Endodermal cell (in vitro differentiated cells): ENCODE results near the gene CYTH2. TPM values are rescaled to one million over a fixed set of nuclear protein-coding genes. Genes with fewer than 3 reads are reported as not detected.

ENCODE experiments used
- DNase-seq: peaks from one replicate; pipeline ENCODE4 v3.0.0-alpha.2; 2017
- H3K27ac ChIP-seq: 2 replicates; pipeline ENCODE4 v1.5.1; 2013; ENCODE audit warnings: mild to moderate bottlenecking, low read depth, low read length, moderate library complexity
- H3K27me3 ChIP-seq: 2 replicates; pipeline ENCODE4 v1.6.1; 2013; ENCODE audit warnings: mild to moderate bottlenecking, low read length, moderate library complexity; ENCODE audit not compliant: insufficient read depth, control insufficient read depth, poor library complexity, severe bottlenecking
- H3K36me3 ChIP-seq: 2 replicates; pipeline ENCODE4 v1.7.0; 2013; ENCODE audit warnings: mild to moderate bottlenecking, low read length, moderate library complexity; ENCODE audit not compliant: control insufficient read depth, insufficient read depth
- H3K4me1 ChIP-seq: one replicate; pipeline ENCODE4 v1.7.0; 2013; ENCODE audit warnings: low read length; ENCODE audit not compliant: control insufficient read depth, insufficient read depth
- H3K4me3 ChIP-seq: 2 replicates; pipeline ENCODE4 v1.5.1; 2013; ENCODE audit warnings: mild to moderate bottlenecking, low read length, moderate library complexity
- H3K9ac ChIP-seq: 2 replicates; pipeline ENCODE4 v1.6.1; 2013; ENCODE audit warnings: mild to moderate bottlenecking, low read length, moderate library complexity; ENCODE audit not compliant: poor library complexity, severe bottlenecking; ENCODE audit errors: extremely low read depth
- H3K9me3 ChIP-seq: 2 replicates; pipeline ENCODE4 v1.6.1; 2013; ENCODE audit warnings: mild to moderate bottlenecking, low read length, moderate library complexity; ENCODE audit not compliant: control insufficient read depth
- H3K27ac Mint-ChIP-seq: 2 replicates; pipeline ENCODE4 v1.8.0; 2020; ENCODE audit warnings: mixed read lengths
- H3K27me3 Mint-ChIP-seq: 2 replicates; pipeline ENCODE4 v1.8.0; 2021; ENCODE audit warnings: mild to moderate bottlenecking, mixed read lengths; ENCODE audit not compliant: insufficient read depth
- H3K36me3 Mint-ChIP-seq: 2 replicates; pipeline ENCODE4 v1.8.0; 2020; ENCODE audit warnings: low read depth, mixed read lengths
- H3K4me1 Mint-ChIP-seq: 2 replicates; pipeline ENCODE4 v1.8.0; 2020; ENCODE audit warnings: mixed read lengths
- H3K4me3 Mint-ChIP-seq: 2 replicates; pipeline ENCODE4 v1.8.0; 2020; ENCODE audit warnings: mild to moderate bottlenecking, moderate library complexity, mixed read lengths
- H3K9me3 Mint-ChIP-seq: 2 replicates; pipeline ENCODE4 v1.8.0; 2020; ENCODE audit warnings: mild to moderate bottlenecking, mixed read lengths
- CTCF ChIP-seq: fragments of 200-600 bp; sonication (generic); conservative IDR thresholded peaks from 2 replicates; pipeline ENCODE4 v1.5.0; 2021; ENCODE audit warnings: antibody characterized with exemption, mild to moderate bottlenecking
- WGBS, 2 experiments: methylation state at CpG; one replicate each; pipeline versions ENCODE4 v1.1.5 to v1.1.7; 2013; ENCODE audit warnings: missing lambda C conversion rate in 2 of 2, mixed read lengths in 1 of 2; ENCODE audit not compliant: insufficient coverage in 1 of 2, insufficient read length in 1 of 2; 5-methylcytosine and 5-hydroxymethylcytosine counted together
- total RNA-seq, 2 donors: library from RNA; stranded (reverse); fragmentation: NEBNext Ultra II Directional in 1 of 2; extraction: Animal tissue kit (Norgen Biotek cat#: 25700) in 1 of 2; gene quantifications; 2 replicates in 1 of 2; 3 replicates in 1 of 2; pipeline ENCODE4 v1.2.1, GENCODE V29; 2021

The CYTH2 gene
- total RNA-seq, 2 donors from 2014 or later = 106 to 133 TPM

GRCh38 chr19:48473161-48473966, 4.2 kb downstream of the CYTH2 start:
- no peak overlapping the region for H3K27ac ChIP-seq
- no peaks in the 10 kb centered on the region for H3K27me3 ChIP-seq
- no peaks in the 10 kb centered on the region for H3K27me3 Mint-ChIP-seq
- H3K4me1 Mint-ChIP-seq = no peaks in the 10 kb centered on the region
- H3K9me3 ChIP-seq = no peaks in the 10 kb centered on the region
- peaks cover 64% of the 10 kb centered on the region for H3K36me3 Mint-ChIP-seq
- no peak overlapping the region for H3K4me3 Mint-ChIP-seq
- DNase-seq = peak; percentile 64
- no peak overlapping the region for H3K9ac ChIP-seq
- WGBS, 2 experiments = 90 to 98% methylated on average over 10 to 14 of the region's 14 CpGs
- H3K4me3 ChIP-seq = no peak overlapping the region
- no peaks in the 10 kb centered on the region for H3K9me3 Mint-ChIP-seq
- H3K36me3 ChIP-seq = peaks cover 78% of the 10 kb centered on the region
- H3K27ac Mint-ChIP-seq = no peak overlapping the region
- peaks cover 4% of the 10 kb centered on the region for H3K4me1 ChIP-seq
- no peak for TF ChIP-seq CTCF

GRCh38 chr19:48474084-48474592, 5.0 kb downstream of the CYTH2 start:
- Histone ChIP-seq H3K27ac (no peak overlapping the region), H3K4me1 (peaks cover 4% of the 10 kb centered on the region), H3K27me3 (no peaks in the 10 kb centered on the region), H3K36me3 (peaks cover 81% of the 10 kb centered on the region), H3K9me3 (no peaks in the 10 kb centered on the region), H3K4me3 (no peak overlapping the region), H3K9ac (no peak overlapping the region)
- 95 to 98% methylated on average over 10 to 16 of the region's 16 CpGs for WGBS, 2 experiments
- DNase-seq = no peak
- no peak overlapping the region for H3K27ac Mint-ChIP-seq
- peaks cover 67% of the 10 kb centered on the region for H3K36me3 Mint-ChIP-seq
- H3K27me3 Mint-ChIP-seq = no peaks in the 10 kb centered on the region
- no peaks in the 10 kb centered on the region for H3K4me1 Mint-ChIP-seq
- no peaks in the 10 kb centered on the region for H3K9me3 Mint-ChIP-seq
- TF ChIP-seq CTCF = no peak
- H3K4me3 Mint-ChIP-seq = no peak overlapping the region

GRCh38 chr19:48475369-48476068, 6.3 kb downstream of the CYTH2 start:
- WGBS, 2 experiments = 92 to 97% methylated on average over 13 to 17 of the region's 17 CpGs
- Mint-ChIP-seq H3K36me3 (peaks cover 71% of the 10 kb centered on the region), H3K4me1 (no peaks in the 10 kb centered on the region), H3K9me3 (no peaks in the 10 kb centered on the region), H3K27me3 (no peaks in the 10 kb centered on the region), H3K4me3 (no peak overlapping the region), H3K27ac (no peak overlapping the region)
- Histone ChIP-seq H3K4me3 (no peak overlapping the region), H3K9me3 (no peaks in the 10 kb centered on the region), H3K27ac (no peak overlapping the region), H3K9ac (no peak overlapping the region), H3K27me3 (no peaks in the 10 kb centered on the region), H3K36me3 (peaks cover 88% of the 10 kb centered on the region), H3K4me1 (no peaks in the 10 kb centered on the region)
- no peak for TF ChIP-seq CTCF
- no peak for DNase-seq
